ENCODE measurements around the gene FRMD8. TPM values are rescaled to one million over a fixed set of nuclear protein-coding genes. Genes with fewer than 3 reads are reported as not detected.

FRMD8 gene
- polyA plus RNA-seq, 1 experiment, result 21.6 TPM

- DNase-seq (ENCODE audit: low read depth), result no peak
- Histone ChIP-seq H3K27me3 (ENCODE audit: control insufficient read depth, insufficient read depth, low read length) (no peaks in the 10 kb centered on the region), H3K36me3 (ENCODE audit: control insufficient read depth, insufficient read depth, low read length) (peaks cover 29% of the 10 kb centered on the region), H3K4me3 (ENCODE audit: low read depth, low read length) (peak overlapping the region; percentile 1; the same call in 1 of the 2 replicates)
- ChIA-PET CTCF (interaction anchor here (0.9 to 2.5 kb wide), 7 partner anchors 9 to 119 kb away, joined by 3 to 15 read pairs (median 4); partner anchors contain the start of gene SLC25A45), POLR2A (interaction anchor here (0.5 to 1.2 kb wide), 6 partner anchors 25 to 126 kb away, joined by 3 to 9 read pairs (median 4); no protein-coding TSS in a partner anchor)
- 0 out of 2 replicates have a peak, but pooled peaks have one; percentile 19 for TF ChIP-seq CTCF (IDR thresholded peaks at IDR 0.05; ENCODE audit: insufficient read depth, low read depth, low read length)
Measured at GRCh38 chr11:65390996-65391395, 4.6 kb downstream of the FRMD8 start.

DNA sequence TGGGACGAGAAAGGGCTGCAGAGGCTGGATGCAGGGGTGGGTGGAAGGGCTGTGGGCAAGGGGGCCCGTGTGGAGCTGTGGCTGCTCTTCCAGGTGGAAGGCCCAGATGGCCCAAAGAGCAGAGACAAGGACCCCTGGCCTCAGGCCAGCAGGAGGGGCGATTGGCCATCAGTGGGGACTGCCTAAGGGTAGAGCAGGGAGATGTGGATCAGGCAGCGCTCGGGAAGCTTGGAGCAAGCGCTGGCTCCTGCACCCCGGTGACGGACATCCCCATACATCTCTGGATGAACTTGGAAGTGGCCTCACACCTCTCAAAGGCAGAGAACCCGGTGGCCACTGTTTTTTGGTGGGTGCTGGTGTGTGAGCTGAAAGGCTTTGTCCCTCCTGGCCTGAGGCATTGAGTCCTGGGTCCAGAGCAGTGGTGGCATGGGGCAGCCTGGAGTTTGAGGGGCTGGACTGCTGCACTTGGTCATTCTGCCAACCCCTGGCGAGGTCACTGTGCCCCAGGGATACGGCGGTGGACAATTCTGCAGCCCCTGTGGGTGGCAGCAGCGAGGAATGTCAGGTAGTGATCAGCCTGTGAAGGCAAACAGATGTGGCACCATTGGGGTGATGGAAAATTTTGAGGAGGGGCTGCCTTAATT, 5.9 kb downstream of the FRMD8 start:
- Histone ChIP-seq H3K36me3 (ENCODE audit: control insufficient read depth, insufficient read depth, low read length) (peaks cover 41% of the 10 kb centered on the region), H3K27me3 (ENCODE audit: control insufficient read depth, insufficient read depth, low read length) (no peaks in the 10 kb centered on the region), H3K4me3 (ENCODE audit: low read depth, low read length) (no peak overlapping the region)
- ChIA-PET CTCF (interaction anchor here (2.4 to 2.5 kb wide), 2 partner anchors 24 to 27 kb away, joined by 8 to 15 read pairs; no protein-coding TSS in a partner anchor), POLR2A (no interaction called here)
- DNase-seq (ENCODE audit: low read depth), result no peak
- TF ChIP-seq CTCF (IDR thresholded peaks at IDR 0.05; ENCODE audit: insufficient read depth, low read depth, low read length), result no peak

DNA sequence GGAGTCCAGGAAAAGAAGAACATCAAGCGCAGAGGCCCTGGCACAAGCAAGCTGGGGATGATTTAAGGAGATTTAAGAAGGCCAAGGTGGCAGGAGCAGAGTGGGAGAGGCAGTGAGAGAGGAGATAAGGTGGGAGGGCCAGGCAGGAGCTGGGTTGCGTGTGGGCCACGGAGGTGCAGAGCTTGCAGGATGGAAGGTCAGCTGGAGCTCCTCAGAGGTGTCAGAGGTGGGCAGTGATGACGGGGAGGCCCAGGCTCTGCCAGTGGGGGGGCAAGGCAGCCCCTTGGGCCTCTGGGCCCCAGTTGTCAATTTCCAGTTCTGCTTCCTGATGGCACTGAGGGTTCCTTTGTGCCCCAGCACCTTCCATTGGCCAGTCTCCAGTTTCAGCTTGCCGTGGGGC, 6.5 kb downstream of the FRMD8 start:
- ChIA-PET CTCF (interaction anchor here (2.8 kb wide), 1 partner anchor 24 kb away, joined by 10 read pairs; no protein-coding TSS in a partner anchor), POLR2A (no interaction called here)
- no peak for DNase-seq (ENCODE audit: low read depth)
- no peak overlapping the region for H3K4me3 ChIP-seq (ENCODE audit: low read depth, low read length)
- peaks cover 44% of the 10 kb centered on the region for H3K36me3 ChIP-seq (ENCODE audit: control insufficient read depth, insufficient read depth, low read length)
- no peaks in the 10 kb centered on the region for H3K27me3 ChIP-seq (ENCODE audit: control insufficient read depth, insufficient read depth, low read length)
- no peak for TF ChIP-seq CTCF (IDR thresholded peaks at IDR 0.05; ENCODE audit: insufficient read depth, low read depth, low read length)

DNA sequence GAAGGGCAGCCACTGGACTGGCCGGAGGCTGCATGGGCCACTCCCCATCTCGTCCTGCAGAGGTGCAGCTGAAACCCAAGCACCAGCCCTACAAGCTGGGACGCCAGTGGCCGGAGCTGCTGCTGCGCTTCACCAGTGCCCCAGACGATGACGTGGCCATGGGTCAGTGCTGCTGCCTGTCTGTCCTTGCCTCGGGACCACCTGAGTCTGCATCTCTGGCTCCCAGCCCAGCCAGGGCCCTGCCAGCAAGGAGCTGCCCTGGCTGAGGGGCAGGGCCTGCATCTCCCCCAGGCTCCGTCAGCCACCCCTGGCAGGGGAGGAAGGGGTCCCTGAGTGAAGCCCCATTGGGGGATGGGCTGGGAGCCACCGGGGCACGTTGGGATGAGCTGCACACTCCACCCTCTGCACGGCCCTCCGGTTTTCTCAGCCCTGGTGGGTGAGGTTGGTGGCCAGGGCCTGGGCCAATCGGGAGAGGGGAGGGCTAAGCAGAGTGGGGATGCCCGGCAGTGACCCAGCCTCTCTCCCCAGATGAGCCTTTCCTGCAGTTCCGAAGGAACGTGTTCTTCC, 7.2 kb downstream of the FRMD8 start:
- ChIA-PET POLR2A (no interaction called here), CTCF (interaction anchor here (2.8 kb wide), 1 partner anchor 23 kb away, joined by 10 read pairs; no protein-coding TSS in a partner anchor)
- no peak overlapping the region for H3K4me3 ChIP-seq (ENCODE audit: low read depth, low read length)
- no peak for TF ChIP-seq CTCF (IDR thresholded peaks at IDR 0.05; ENCODE audit: insufficient read depth, low read depth, low read length)
- DNase-seq (ENCODE audit: low read depth), result no peak
- H3K27me3 ChIP-seq (ENCODE audit: control insufficient read depth, insufficient read depth, low read length), result no peaks in the 10 kb centered on the region
- peaks cover 49% of the 10 kb centered on the region for H3K36me3 ChIP-seq (ENCODE audit: control insufficient read depth, insufficient read depth, low read length)

GRCh38 chr11:65394125-65394536, 7.7 kb downstream of the FRMD8 start:
- TF ChIP-seq CTCF (IDR thresholded peaks at IDR 0.05; ENCODE audit: insufficient read depth, low read depth, low read length), result no peak
- no peak overlapping the region for H3K4me3 ChIP-seq (ENCODE audit: low read depth, low read length)
- no peaks in the 10 kb centered on the region for H3K27me3 ChIP-seq (ENCODE audit: control insufficient read depth, insufficient read depth, low read length)
- POLR2A ChIA-PET, result no interaction called here
- DNase-seq (ENCODE audit: low read depth), result no peak
- CTCF ChIA-PET, result interaction anchor here (2.8 kb wide), 1 partner anchor 22 kb away, joined by 10 read pairs; no protein-coding TSS in a partner anchor
- H3K36me3 ChIP-seq (ENCODE audit: control insufficient read depth, insufficient read depth, low read length), result peaks cover 51% of the 10 kb centered on the region

Measured in BJ (cell line).